Sigmoid colon (tissue), 7 donors: ENCODE data around the gene OGFR. TPM values are rescaled to one million over a fixed set of nuclear protein-coding genes. Genes with fewer than 3 reads are reported as not detected.

Experiments
- DNase-seq: peaks from one replicate; pipeline ENCODE4 v3.0.0-alpha.2; 2019
- H3K27ac ChIP-seq, 4 donors: fragments of 200-600 bp; sonication (generic); one replicate each; pipeline ENCODE4 v1.5.1; 2016 to 2019; ENCODE audit warnings: mild to moderate bottlenecking in 1 of 4
- H3K27me3 ChIP-seq, 3 donors: fragments of 200-600 bp; sonication (generic); one replicate each; pipeline ENCODE4 v1.5.1; 2019; ENCODE audit warnings: mild to moderate bottlenecking in 1 of 3
- H3K36me3 ChIP-seq, 4 donors: fragments of 200-600 bp; sonication (generic); one replicate each; pipeline ENCODE4 v1.5.1; 2016 to 2019
- H3K4me1 ChIP-seq, 4 donors: fragments of 200-600 bp; sonication (generic); one replicate each; pipeline ENCODE4 v1.5.1; 2017 to 2019
- H3K4me3 ChIP-seq, 4 donors: fragments of 200-600 bp; sonication (generic); one replicate each; pipeline ENCODE4 v1.5.1; 2017 to 2019; ENCODE audit warnings: mild to moderate bottlenecking in 2 of 4, moderate library complexity in 1 of 4
- H3K9me3 ChIP-seq, 4 donors: fragments of 200-600 bp in 3 of 4; sonication (generic) in 3 of 4; one replicate each; pipeline versions ENCODE4 v1.5.1 to v1.6.1; 2013 to 2019
- CTCF ChIP-seq, 4 experiments: fragments of 450-650 bp in 3 of 4; fragments of 200-600 bp in 1 of 4; IDR thresholded peaks; one replicate each; pipeline ENCODE4 v1.5.1; 2016 to 2019; ENCODE audit warnings: antibody characterized with exemption in 4 of 4, mild to moderate bottlenecking in 3 of 4, moderate library complexity in 2 of 4
- EP300 ChIP-seq, 4 donors: sonication (generic); formaldehyde crosslinking; IDR thresholded peaks; one replicate each; pipeline ENCODE4 v1.6.1; 2017; ENCODE audit warnings: antibody characterized with exemption in 4 of 4
- POLR2A ChIP-seq, 2 donors: fragments of 450-650 bp; IDR thresholded peaks; one replicate each; pipeline ENCODE4 v1.6.1; 2016; ENCODE audit warnings: antibody characterized with exemption in 2 of 2, mild to moderate bottlenecking in 2 of 2, moderate library complexity in 2 of 2
- POLR2AphosphoS5 ChIP-seq, 4 donors: sonication (generic); formaldehyde crosslinking; IDR thresholded peaks; one replicate each; pipeline ENCODE4 v1.6.1; 2017; ENCODE audit warnings: antibody characterized with exemption in 4 of 4
- WGBS, 2 donors: extraction: QIAGEN DNeasy Blood & Tissue Kit; methylation state at CpG; one replicate each; pipeline ENCODE4 v1.1.7; 2013; 5-methylcytosine and 5-hydroxymethylcytosine counted together
- intact Hi-C: fragments of 100-400 bp; cut with DNase I; formaldehyde crosslinking; loops from one replicate; pipeline ENCODE4 v1.15.1; 2023
- polyA plus RNA-seq, 3 donors: library from polyadenylated mRNA; stranded (reverse); fragments of 200-250 nt; gene quantifications; one replicate each; pipeline ENCODE4 v1.2.3, GENCODE V29; 2013
- total RNA-seq, 4 donors: library from RNA; depleted of rRNA; stranded (reverse); fragments of >200 nt; gene quantifications; one replicate each; pipeline ENCODE4 v1.1.0, GENCODE V29; 2016
- donor health status: healthy with polysubstance abuse.
- donor health status: Bipolar disorder and iron deficiency.
- donor health status: healthy.

OGFR gene
- total and polyA plus RNA-seq, 7 donors = 22.2 to 64.8 (median 46.6) TPM

- Histone ChIP-seq H3K27ac (no peak overlapping the region), H3K4me3 (no peak overlapping the region), H3K9me3 (no peaks in the 10 kb centered on the region), H3K27me3 (no peaks in the 10 kb centered on the region), H3K4me1 (peaks cover 0 to 49% (median 25%) of the 10 kb centered on the region in 4 donors), H3K36me3 (peaks cover 0 to 33% (median 20%) of the 10 kb centered on the region in 4 donors)
- TF ChIP-seq POLR2AphosphoS5 (IDR thresholded peaks at IDR 0.05) (no peak), EP300 (IDR thresholded peaks at IDR 0.05) (no peak), CTCF (IDR thresholded peaks at IDR 0.05) (no peak), POLR2A (IDR thresholded peaks at IDR 0.05) (no peak)
- no peak for DNase-seq
- intact Hi-C loops = loop anchor here (5.0 to 10.0 kb wide), 3 partner anchors 245 to 657 kb away; partner anchors contain the start of genes CABLES2, PSMA7 and SS18L1
- 97% methylated on average over 19 of the region's 19 CpGs for WGBS, 2 donors
Measured at GRCh38 chr20:62799459-62799858, 5.2 kb upstream of the OGFR start.

- Histone ChIP-seq H3K4me1 (peaks cover 0 to 45% (median 21%) of the 10 kb centered on the region in 4 donors), H3K27me3 (no peaks in the 10 kb centered on the region), H3K9me3 (no peaks in the 10 kb centered on the region), H3K36me3 (peaks cover 0 to 33% (median 20%) of the 10 kb centered on the region in 4 donors), H3K4me3 (no peak overlapping the region), H3K27ac (no peak overlapping the region)
- WGBS, 2 donors = 85 to 92% methylated on average over 10 of the region's 10 CpGs
- TF ChIP-seq CTCF (IDR thresholded peaks at IDR 0.05) = no peak
- intact Hi-C loops = loop anchor here (5.0 to 10.0 kb wide), 3 partner anchors 245 to 658 kb away; partner anchors contain the start of genes CABLES2, PSMA7 and SS18L1
- no peak for DNase-seq
Measured at GRCh38 chr20:62799873-62800272, 4.8 kb upstream of the OGFR start.

GRCh38 chr20:62800314-62801259, 4.0 kb upstream of the OGFR start:
- no peak for DNase-seq
- intact Hi-C loops = no loop called here
- 92% methylated on average over 26 of the region's 26 CpGs for WGBS, 2 donors

GRCh38 chr20:62801284-62802010, 3.2 kb upstream of the OGFR start:
- H3K4me3 ChIP-seq = no peak overlapping the region
- intact Hi-C loops = no loop called here
- no peaks in the 10 kb centered on the region for H3K9me3 ChIP-seq
- WGBS, 2 donors = 89 to 90% methylated on average over 15 of the region's 15 CpGs
- no peaks in the 10 kb centered on the region for H3K27me3 ChIP-seq
- DNase-seq = no peak
- TF ChIP-seq EP300 (IDR thresholded peaks at IDR 0.05) (no peak), POLR2AphosphoS5 (IDR thresholded peaks at IDR 0.05) (no peak), CTCF (IDR thresholded peaks at IDR 0.05) (no peak), POLR2A (IDR thresholded peaks at IDR 0.05) (no peak)
- H3K4me1 ChIP-seq = peaks cover 0 to 43% (median 26%) of the 10 kb centered on the region in 4 donors
- peaks cover 0 to 33% (median 20%) of the 10 kb centered on the region in 4 donors for H3K36me3 ChIP-seq
- H3K27ac ChIP-seq = peak overlapping the region in 3 of 4 donors; percentile 91 to 96 (median 92)

More at GRCh38 chr20:62800314-62801259, 4.0 kb upstream of the OGFR start:
- Histone ChIP-seq H3K36me3 (peaks cover 0 to 33% (median 20%) of the 10 kb centered on the region in 4 donors), H3K27ac (no peak overlapping the region), H3K27me3 (no peaks in the 10 kb centered on the region), H3K9me3 (no peaks in the 10 kb centered on the region), H3K4me3 (no peak overlapping the region), H3K4me1 (peaks cover 0 to 39% (median 18%) of the 10 kb centered on the region in 4 donors)
- no peak for TF ChIP-seq EP300 (IDR thresholded peaks at IDR 0.05)
- TF ChIP-seq POLR2A (IDR thresholded peaks at IDR 0.05) = no peak
- no peak for TF ChIP-seq CTCF (IDR thresholded peaks at IDR 0.05)
- TF ChIP-seq POLR2AphosphoS5 (IDR thresholded peaks at IDR 0.05) = no peak
